ENCODE data around the gene DICER1.

DNA sequence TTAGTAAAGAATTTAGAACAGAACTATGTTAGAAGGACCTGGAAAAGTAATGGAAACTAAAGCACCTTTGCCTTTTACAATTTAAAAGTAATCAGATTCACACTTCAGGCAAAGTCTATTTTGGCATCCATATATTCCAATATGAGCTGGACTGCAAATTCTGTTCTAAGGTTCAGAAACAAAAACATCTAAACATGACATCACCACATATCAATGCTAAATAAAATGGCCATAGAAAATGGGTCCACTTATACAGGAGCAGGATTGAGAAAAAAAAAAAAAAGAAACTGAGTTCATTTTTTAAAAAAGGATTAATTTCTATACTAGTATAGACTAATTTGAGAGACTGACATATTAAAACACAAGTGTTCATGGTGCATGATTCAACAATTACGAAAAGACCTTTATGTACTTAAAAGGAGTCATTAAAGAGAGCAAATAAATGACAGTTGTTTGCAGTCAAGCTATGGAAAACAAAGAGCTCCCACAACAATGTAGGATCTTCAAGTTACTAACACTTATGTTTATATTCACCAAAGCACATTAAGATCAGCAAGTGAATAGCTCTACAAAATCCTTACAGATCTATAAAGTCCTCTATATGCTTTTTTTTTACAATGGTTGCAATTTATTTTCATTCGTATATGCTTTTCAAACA lies 45.7 kb downstream of the DICER1 start:
- TF ChIP-seq POLR2A (IDR thresholded peaks at IDR 0.05; ENCODE audit: low read depth, low read length) (no peak), TAF1 (IDR thresholded peaks at IDR 0.05; ENCODE audit: low read depth, low read length) (no peak), POLR2AphosphoS5 (IDR thresholded peaks at IDR 0.05; ENCODE audit: low read depth, low read length) (no peak), PAX5 (IDR thresholded peaks at IDR 0.05; ENCODE audit: insufficient read depth, low read length, severe bottlenecking) (no peak), SPI1 (IDR thresholded peaks at IDR 0.05; ENCODE audit: low read depth, low read length) (no peak), POU2F2 (IDR thresholded peaks at IDR 0.05; ENCODE audit: low read depth, low read length) (no peak)

Data from GM12891 (cell line).